HG03025 (cell line): ENCODE data around the gene TGM1.
"Not testable (repeated sequence)": the region's sequence is repeated elsewhere in the genome, so short reads cannot be mapped to it uniquely, and the experiment has no call there.

Experiments
- ATAC-seq: cut with Tn5 transposase; IDR thresholded peaks from one replicate; pipeline ENCODE4 v1.9.1; 2021; ENCODE audit warnings: mild to moderate bottlenecking, moderate library complexity; ENCODE audit not compliant: unreplicated experiment, low FRiP score

Gene TGM1

GRCh38 chr14:24255931-24256711, 6.9 kb downstream of the TGM1 start:
- no peak for ATAC-seq

DNA sequence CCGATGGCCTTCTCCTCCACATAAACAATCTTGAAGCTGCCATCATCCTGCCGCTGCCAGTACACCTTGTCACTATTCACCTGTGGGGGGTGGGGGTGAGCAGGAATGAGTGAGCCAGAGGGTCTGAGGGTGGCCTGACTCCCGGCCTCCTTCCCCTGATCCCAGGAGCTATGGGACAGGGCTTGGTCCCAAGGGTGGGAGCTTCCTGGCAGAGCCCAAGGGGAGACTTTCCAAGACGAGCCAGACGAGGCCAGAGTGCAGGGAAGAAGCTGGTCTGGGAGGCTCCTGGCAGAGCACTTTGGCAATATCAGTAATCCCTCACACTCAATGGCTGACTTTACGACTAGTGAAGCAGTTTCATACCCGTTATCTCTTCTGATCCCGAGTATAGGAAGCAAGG, 7.5 kb downstream of the TGM1 start:
- ATAC-seq = no peak

- no peak for ATAC-seq
Measured at GRCh38 chr14:24254630-24255392, 8.2 kb downstream of the TGM1 start.

GRCh38 chr14:24253936-24254335, 9.0 kb downstream of the TGM1 start:
- no peak for ATAC-seq

DNA sequence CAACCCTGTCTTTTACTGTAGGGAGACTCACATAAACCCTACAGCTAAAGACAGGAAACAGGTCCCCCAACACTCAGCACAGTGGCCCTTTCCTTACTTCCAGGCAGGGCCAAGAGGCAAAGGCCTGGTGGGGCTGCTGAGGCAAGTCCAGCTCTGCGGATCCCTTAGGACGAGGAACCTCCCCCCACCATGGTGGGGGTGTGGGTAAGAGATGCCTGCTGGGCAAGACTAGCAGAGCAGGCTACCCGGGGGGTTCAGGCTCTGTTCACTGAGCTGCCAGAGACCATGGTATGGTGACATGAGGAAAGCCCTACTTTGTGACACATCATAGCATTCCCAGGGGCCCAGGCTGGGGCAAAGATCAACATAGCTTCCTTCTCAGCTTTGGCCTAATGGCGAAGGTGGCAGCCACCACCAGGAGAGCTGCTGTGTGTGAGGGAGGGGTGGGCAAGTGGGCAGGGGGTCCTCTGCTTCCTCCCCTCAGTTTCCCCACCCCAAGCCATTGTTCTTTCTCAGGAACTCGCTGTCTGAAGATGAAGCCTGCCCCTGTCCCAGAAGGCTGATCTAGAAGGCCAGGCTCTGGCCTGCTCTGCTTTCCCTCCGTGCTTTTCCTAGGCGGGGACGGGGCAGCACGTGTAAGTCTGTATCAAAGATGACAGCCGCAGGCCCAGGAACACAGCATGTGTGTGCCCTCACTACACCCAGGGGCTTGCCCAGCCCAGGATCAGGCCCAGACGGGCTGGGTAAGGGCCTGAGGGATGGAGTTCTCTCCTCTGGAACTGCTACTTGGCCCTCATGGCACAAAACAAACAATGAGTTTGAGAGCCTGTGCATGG, 10.5 kb downstream of the TGM1 start:
- ATAC-seq = no peak

DNA sequence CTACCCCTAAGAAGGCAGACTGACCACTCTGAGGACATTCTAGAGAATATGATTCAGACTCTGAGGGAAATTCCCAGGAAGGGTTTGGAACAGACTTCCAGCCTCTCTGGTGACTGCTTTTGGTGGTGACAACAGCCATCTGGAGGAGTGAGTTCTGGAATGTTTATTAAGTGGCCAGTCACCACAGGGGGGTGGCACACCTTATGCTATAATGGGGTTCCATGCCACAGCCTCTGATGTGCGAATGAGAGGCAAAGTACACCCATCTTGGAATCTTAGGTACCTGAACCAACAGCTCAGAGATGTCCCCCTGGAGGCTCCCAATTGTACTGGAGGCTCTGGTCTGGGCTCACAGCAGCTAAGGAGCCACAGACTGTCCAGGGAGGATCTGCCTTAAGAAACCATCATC, 11.1 kb downstream of the TGM1 start:
- no peak for ATAC-seq

DNA sequence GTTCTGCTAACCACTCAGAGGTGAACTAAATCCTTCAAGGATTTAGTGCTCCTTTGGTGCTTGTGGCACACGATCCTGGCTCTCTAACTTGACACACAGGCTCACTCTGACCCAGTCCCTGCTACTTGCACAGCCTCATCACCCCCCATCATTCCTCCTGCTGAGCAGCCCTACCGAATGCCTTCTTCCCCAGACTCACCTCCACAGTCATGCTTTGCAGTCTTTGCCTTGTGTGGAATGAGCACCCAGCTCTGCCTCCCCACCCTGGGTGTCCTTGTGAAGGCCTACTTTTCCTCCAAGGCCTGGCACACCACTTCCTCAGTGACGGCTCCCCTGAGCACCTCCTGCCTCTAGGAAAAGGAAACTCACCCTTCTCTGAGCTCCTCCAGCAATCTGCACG, 12.6 kb downstream of the TGM1 start:
- no peak for ATAC-seq

DNA sequence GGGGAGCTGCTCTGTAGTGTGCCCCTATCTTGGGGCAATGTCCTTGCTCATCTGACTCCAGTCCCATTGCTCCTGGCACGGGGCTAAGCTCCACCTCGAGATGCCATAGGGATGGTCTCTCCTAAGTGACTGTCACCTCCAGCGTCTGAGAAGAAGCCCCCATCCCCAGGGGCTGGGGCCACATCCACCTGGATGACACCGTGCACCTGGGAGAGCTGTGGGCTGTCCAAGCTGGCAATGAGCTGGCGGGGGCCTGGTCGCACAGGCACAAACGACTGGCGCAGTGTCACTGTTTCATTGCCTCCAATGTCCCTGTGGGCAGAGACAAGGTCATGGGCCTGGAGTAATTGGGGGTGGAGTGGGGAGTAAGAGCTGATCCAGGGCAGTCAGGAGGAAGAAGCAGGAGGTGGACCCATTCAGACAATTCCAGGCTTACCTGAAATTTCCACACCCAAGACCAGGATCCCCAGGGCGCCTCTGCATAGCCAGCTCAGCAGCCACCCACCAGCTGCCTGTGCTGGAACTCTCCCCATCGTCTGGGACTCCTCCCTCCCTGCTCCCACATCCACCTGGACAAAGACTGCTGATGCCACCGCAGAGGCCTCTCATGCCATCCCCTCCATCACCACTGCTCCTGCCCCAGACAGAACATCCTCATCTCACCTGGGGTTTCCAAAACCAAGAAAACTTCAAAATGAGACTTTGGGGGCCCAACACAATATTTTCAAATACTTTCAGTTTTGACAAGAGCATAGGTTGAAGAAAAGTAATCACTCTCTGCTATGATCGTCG, 13.6 kb downstream of the TGM1 start:
- no peak for ATAC-seq

- ATAC-seq = no peak
Measured at GRCh38 chr14:24247422-24247821, 15.6 kb downstream of the TGM1 start.

DNA sequence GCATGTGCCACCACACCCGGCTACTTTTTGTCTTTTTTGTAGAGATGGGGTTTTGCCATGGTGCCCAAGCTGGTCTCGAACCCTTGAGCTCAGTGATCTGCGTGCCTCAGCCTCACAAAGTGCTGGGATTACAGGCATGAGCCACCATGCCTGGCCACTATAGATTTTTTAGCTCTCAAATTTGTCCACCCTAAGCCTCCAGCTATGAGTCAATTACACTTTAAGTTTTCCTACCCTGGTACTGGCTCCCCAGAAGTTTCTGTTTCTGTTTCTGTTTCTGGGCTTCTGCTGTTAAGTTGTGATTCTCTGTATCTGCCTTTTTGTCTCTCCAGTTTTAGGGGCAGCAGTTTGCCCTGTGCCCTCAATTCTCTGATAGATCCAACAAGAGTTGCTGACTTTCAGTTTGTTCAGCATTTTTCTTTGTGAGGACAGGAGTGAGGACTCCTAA, 16.2 kb downstream of the TGM1 start:
- ATAC-seq = no peak

DNA sequence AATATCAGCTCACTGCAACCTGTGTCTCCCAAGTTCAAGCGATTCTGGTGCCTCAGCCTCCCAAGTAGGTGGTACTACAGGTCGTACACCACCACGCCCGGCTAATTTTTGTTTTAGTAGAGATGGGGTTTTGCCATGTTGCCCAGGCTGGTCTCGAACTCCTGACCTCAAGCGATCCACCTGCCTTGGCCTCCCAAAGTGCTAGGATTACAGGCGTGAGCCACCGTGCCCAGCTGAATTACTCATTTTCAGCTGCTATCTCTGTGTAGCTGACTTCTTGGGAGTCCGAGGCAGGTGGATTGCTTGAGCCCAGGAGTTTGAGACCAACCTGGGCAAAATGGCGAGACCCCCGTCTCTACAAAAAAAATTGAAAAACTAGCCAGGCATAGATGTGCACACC, 17.6 kb downstream of the TGM1 start:
- ATAC-seq = not testable (repeated sequence)

DNA sequence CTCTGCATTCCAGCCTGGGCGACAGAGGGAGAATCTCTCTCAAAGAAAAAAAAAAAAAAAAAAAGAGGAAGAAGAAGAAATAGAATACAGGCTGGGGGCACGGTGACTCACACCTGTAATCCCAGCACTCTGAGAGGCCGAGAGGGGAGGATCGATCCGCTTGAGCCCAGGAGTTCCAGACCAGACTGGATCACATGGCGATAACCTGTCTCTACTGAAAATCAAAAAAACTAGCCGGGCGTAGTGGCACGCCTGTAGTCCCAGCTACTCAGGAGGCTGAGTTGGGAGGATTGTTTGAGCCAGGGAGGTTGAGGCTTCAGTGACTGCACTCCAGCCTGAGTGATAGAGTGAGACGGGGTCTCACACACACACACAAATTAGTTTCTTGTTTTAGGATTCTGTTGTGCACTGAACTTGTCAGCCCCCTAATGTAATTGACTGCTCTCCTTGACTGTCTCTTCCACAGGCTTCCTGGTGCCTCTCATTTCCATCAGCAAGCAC, 19.6 kb downstream of the TGM1 start:
- ATAC-seq = no peak

GRCh38 chr14:24241829-24242443, 21.0 kb downstream of the TGM1 start:
- ATAC-seq = peak; percentile 70

- no peak for ATAC-seq
Measured at GRCh38 chr14:24240110-24240918, 22.7 kb downstream of the TGM1 start.

GRCh38 chr14:24238527-24239037, 24.4 kb downstream of the TGM1 start:
- no peak for ATAC-seq

- no peak for ATAC-seq
Measured at GRCh38 chr14:24238123-24238522, 24.9 kb downstream of the TGM1 start.

DNA sequence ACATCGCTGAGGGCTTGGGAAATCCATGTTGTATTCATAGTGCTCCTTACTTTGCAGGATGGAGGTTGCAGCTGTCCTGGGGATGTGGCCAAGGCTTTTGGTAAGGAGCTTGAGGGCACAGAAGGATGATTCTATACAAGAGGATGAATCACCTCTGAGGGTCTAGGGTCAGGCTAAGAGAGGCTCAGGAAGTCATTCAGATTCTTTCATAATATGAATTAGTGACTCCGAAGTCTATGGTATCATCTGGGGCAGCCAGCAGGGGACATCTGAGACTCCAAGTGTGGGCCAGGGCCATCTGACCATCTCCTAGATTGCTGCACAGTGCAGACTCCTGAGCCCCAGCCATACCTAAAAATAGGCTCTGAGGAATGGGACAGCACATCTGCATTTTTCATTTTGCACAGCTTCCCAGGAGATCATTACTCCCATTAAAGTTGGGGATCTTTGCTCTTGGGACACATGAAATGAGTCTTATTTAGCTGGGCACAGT, 25.5 kb downstream of the TGM1 start:
- ATAC-seq = no peak

GRCh38 chr14:24236689-24237462, 26.1 kb downstream of the TGM1 start:
- ATAC-seq = no peak
